ENCODE results near the gene ZNF574.

DNA sequence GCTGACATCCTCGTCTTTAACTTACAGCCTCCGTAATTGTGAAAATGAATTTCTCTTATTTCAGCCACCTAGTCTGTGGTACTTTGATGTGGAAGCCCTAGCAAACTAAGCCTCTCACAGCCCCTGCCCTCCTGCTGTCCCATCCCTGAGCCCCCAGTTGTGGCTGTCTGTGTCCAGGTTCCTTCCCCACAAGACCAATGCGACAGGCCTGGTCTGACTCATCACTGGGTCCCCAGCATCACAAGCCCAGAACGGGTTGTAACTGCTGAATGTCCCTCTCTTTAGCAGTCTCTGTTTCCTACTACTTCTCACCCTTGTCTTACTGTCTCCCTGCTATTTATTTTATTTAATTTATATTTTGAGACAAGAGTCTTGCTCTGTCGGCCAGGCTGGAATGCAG is 50.6 kb downstream of the ZNF574 start:
- TF ChIP-seq TAF1 (IDR thresholded peaks at IDR 0.05; ENCODE audit: borderline replicate concordance, insufficient read depth, low read length) (no peak), POLR2AphosphoS5 (IDR thresholded peaks at IDR 0.05; ENCODE audit: low read depth, low read length) (no peak), FOXP2 (optimal IDR thresholded peaks at IDR 0.05; ENCODE audit: borderline replicate concordance, extremely low read depth, extremely low read length, insufficient read depth) (no peak)
